ENCODE measurements around the gene NFYC. TPM values are rescaled to one million over a fixed set of nuclear protein-coding genes. Genes with fewer than 3 reads are reported as not detected.

Gene NFYC
- total RNA-seq, 2 experiments from 2014 or later: 53.6 to 85.4 TPM

GRCh38 chr1:40770296-40771070, 79.0 kb downstream of the NFYC start:
- Mint-ChIP-seq H3K27me3 (no peaks in the 10 kb centered on the region), H3K4me3 (no peak overlapping the region), H3K9me3 (ENCODE audit: low read depth) (no peaks in the 10 kb centered on the region), H3K27ac (peak overlapping the region; percentile 33), H3K36me3 (ENCODE audit: low read depth) (peaks cover 44% of the 10 kb centered on the region), H3K4me1 (peaks cover 5% of the 10 kb centered on the region)
- intact Hi-C loops (cut with DNase I, micrococcal nuclease): loop anchor here in 1 of 2 experiments (5.0 kb wide), 1 partner anchor 158 kb away; no protein-coding TSS in a partner anchor
- no peak for ATAC-seq
- CTCF ChIA-PET: interaction anchor here (1.2 to 6.2 kb wide), 5 partner anchors 15 to 160 kb away, joined by 3 to 48 read pairs (median 4); no protein-coding TSS in a partner anchor
- POLR2A ChIA-PET: no interaction called here
- DNase-seq: no peak

DNA sequence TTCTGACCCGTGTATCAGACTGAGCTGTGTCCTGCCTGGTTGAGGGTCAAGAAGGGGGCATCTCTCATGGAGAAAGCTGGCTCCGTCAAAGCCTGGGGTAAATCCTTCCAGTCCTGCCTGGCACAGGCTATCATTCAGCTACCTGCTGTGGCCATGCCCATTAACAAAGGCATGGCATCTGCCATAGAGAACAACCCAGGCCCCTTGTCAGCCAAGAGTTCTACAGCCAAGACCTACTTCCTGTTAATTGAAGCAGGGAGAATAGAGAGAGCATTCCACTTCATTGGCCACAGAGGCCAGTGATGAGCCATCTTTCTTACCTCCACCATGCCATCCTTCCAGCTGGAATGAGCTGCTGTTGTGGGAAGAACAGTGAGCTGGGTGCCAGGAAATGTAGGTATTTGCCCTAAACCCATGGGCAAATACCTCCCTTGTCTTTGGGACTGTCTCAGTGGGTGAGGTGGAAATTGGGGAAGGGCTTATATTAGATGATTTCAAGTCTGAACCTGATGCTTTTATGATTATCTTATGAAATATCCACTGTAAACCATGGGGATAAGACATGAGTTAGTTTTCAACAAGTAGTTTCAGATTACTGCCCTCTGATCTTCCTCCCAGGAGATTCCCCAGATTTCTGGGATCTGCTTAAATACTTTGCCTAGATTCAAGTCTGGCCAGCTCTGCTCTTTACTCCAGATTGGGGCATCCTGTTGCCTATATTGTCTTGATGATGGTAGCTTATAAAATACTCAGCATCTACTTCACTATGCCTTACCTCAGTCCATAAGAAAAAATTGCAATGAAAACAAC, 80.8 kb downstream of the NFYC start:
- Mint-ChIP-seq H3K9me3 (ENCODE audit: low read depth) (no peaks in the 10 kb centered on the region), H3K27me3 (no peaks in the 10 kb centered on the region), H3K36me3 (ENCODE audit: low read depth) (peaks cover 48% of the 10 kb centered on the region), H3K4me3 (no peak overlapping the region), H3K4me1 (no peaks in the 10 kb centered on the region), H3K27ac (peak overlapping the region; percentile 15)
- ChIA-PET POLR2A (no interaction called here), CTCF (interaction anchor here (0.6 to 6.2 kb wide), 18 partner anchors 8 to 240 kb away, joined by 3 to 69 read pairs (median 6); partner anchors contain the start of gene NFYC)
- DNase-seq: no peak
- intact Hi-C loops (cut with DNase I, micrococcal nuclease): loop anchor here in 1 of 2 experiments (5.0 kb wide), 1 partner anchor 160 kb away; no protein-coding TSS in a partner anchor
- no peak for ATAC-seq

DNA sequence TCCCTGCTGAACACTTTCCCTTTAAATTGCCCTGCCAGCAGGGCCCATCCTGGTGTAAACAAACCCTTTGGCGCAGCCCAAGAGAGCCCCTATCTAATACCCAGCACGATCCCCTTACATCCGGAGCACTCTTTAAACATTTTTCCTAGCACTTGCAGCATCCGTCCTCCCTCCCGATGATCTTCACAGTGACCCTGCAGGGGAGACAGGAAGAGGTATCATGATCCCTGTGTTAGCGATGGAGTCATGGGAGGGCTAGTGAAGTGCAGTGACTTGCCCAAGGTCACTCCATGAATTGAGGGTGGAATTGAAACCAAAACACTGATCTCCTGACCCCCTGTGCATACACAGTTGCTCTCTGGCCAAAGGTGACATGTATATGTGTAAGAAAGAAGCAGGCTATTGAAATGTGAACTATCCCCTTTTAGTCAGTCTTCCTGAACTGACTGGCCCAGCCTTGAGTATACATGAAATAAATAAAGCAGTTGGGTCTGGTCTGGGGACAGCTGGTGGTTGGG, 82.3 kb downstream of the NFYC start:
- POLR2A ChIA-PET: no interaction called here
- no peak overlapping the region for H3K4me3 Mint-ChIP-seq
- CTCF ChIA-PET: interaction anchor here (0.6 to 6.2 kb wide), 27 partner anchors 8 to 1228 kb away, joined by 3 to 69 read pairs (median 4); partner anchors contain the start of genes CITED4 and NFYC
- no peaks in the 10 kb centered on the region for H3K4me1 Mint-ChIP-seq
- intact Hi-C loops (cut with DNase I, micrococcal nuclease): loop anchor here (1.0 to 5.0 kb wide), 3 partner anchors 76 to 178 kb away; no protein-coding TSS in a partner anchor
- H3K27ac Mint-ChIP-seq: no peak overlapping the region
- H3K36me3 Mint-ChIP-seq (ENCODE audit: low read depth): peaks cover 44% of the 10 kb centered on the region
- H3K27me3 Mint-ChIP-seq: no peaks in the 10 kb centered on the region
- no peaks in the 10 kb centered on the region for H3K9me3 Mint-ChIP-seq (ENCODE audit: low read depth)
- peak; percentile 49 for ATAC-seq
- DNase-seq: no peak

DNA sequence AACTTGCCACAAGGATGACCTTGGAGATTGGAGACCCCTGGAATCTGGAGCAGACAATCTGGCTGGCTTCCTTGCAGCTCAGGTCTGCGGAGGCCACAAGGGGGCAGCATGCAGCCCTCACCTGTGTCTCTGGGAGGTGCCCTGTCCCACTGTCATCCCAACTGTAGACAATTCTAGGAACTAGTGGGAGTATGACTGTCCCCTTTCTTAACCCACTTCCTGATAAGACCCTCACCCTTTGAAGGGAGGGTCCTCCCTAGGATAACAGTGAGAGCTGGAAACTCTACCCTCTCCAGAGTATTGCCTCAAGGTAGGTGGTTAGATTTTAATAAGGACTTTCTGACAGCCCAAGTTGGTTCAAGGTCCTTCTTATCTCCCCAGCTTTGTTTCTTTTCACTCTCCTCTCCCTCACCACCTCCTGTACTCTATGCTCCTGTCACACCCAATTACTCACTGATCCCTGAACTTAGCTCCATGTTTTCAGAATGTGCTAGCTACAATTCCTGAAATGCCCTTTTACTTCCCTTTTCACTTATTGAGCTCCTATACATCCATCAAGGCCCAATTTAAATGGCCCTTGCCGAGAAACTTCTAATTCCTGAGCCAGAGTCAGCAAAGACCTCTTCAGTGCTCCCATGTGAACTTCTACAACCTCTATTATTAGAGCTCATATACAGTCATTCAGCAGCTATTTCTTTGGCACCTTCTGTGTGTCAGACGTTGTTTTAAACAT, 82.9 kb downstream of the NFYC start:
- no peaks in the 10 kb centered on the region for H3K27me3 Mint-ChIP-seq
- peaks cover 38% of the 10 kb centered on the region for H3K36me3 Mint-ChIP-seq (ENCODE audit: low read depth)
- no peaks in the 10 kb centered on the region for H3K4me1 Mint-ChIP-seq
- DNase-seq (peak; percentile 81), ATAC-seq (peak; percentile 68)
- intact Hi-C loops (cut with DNase I, micrococcal nuclease): loop anchor here (1.0 to 5.0 kb wide), 3 partner anchors 76 to 178 kb away; no protein-coding TSS in a partner anchor
- H3K9me3 Mint-ChIP-seq (ENCODE audit: low read depth): no peaks in the 10 kb centered on the region
- H3K4me3 Mint-ChIP-seq: no peak overlapping the region
- POLR2A ChIA-PET: no interaction called here
- no peak overlapping the region for H3K27ac Mint-ChIP-seq
- CTCF ChIA-PET: interaction anchor here (0.6 to 6.2 kb wide), 32 partner anchors 9 to 1190 kb away, joined by 3 to 69 read pairs (median 4); partner anchors contain the start of gene CITED4

DNA sequence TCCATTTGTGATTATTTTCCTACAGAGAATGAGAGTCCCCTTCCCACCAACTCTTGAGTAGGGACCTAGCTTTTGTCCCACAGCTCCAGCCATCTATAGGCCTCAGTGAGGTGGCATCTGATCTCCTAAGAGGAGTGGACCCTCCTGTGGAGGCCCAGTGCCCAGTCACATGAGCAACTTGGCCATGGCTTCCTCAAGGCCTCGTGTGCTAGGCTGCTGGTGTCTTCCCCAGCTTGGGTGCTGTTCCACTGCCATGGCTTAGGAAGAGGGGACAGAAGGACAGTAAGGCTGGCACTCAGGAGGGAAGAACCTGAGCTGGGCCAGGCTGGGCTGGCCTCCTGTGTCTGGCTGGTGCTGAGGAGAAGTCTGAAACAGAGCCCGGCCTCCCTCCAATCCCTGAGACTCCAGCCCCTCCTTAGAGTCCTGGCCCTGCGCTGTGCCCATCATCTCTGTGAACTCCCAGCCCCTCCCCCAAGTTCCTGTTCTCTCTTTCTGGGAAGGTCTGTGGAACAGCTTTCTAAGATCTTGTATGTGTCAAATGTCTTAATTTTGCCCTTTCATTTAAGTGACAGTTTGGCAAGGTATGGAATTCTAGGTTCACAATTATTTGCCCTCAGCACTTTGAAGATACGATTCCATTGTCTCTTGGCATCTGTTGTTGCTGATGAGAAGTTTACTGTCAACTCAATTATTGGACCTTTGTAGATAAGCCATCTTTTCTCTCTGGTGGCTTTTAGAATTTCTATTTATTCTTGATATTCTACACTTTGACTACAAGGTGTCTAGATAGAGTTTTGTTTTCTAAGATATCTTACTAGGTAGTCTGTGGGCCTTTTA, 85.0 kb downstream of the NFYC start:
- intact Hi-C loops (cut with DNase I, micrococcal nuclease): no loop called here
- Mint-ChIP-seq H3K36me3 (ENCODE audit: low read depth) (peaks cover 23% of the 10 kb centered on the region), H3K4me3 (no peak overlapping the region), H3K4me1 (no peaks in the 10 kb centered on the region), H3K9me3 (ENCODE audit: low read depth) (no peaks in the 10 kb centered on the region), H3K27me3 (peaks cover under 1% of the 10 kb centered on the region), H3K27ac (no peak overlapping the region)
- ATAC-seq: no peak
- CTCF ChIA-PET: interaction anchor here (0.7 to 5.8 kb wide), 7 partner anchors 11 to 176 kb away, joined by 3 to 69 read pairs (median 4); partner anchors contain the start of gene NFYC
- no peak for DNase-seq
- POLR2A ChIA-PET: interaction anchor here (0.8 kb wide), 1 partner anchor 154 kb away, joined by 6 read pairs; no protein-coding TSS in a partner anchor

DNA sequence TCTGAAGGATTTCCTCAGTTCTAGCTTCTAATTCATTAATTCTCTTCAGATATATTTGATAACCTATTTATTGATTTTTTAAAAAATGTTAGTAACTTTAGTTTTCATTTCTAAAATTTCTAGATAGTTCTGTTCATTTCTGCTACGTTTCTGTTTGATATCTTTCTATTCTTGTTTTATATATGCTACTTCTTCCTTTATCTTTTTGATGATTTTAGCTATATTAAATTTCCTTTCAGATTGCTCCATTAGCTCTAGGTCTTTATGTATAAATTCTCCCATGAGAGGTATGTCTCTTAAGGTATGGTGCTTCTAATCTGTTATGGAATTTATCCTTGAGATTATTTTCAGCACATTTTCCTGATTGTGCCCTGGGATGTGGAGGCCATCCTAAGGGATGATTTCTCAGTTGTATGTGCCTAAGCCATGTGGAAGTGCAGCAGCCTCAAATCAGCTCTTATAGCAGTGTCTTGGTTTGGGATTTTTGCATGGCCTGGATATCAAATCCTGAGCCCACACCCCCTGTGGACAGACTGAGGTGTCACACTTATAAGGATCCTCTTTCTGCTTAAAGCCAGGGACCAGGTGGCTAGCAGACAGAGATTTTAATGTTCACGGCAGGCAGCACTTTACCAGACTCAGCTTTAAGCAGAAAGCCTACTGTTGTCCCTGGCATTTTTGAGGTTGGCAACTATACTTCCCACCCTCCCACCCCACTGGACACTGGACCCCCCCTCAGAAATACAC, 85.9 kb downstream of the NFYC start:
- peaks cover 23% of the 10 kb centered on the region for H3K36me3 Mint-ChIP-seq (ENCODE audit: low read depth)
- no peaks in the 10 kb centered on the region for H3K9me3 Mint-ChIP-seq (ENCODE audit: low read depth)
- ChIA-PET POLR2A (no interaction called here), CTCF (interaction anchor here (0.7 to 5.8 kb wide), 5 partner anchors 12 to 175 kb away, joined by 3 to 69 read pairs (median 5); no protein-coding TSS in a partner anchor)
- peaks cover 7% of the 10 kb centered on the region for H3K27me3 Mint-ChIP-seq
- intact Hi-C loops (cut with DNase I, micrococcal nuclease): no loop called here
- no peak overlapping the region for H3K4me3 Mint-ChIP-seq
- H3K4me1 Mint-ChIP-seq: no peaks in the 10 kb centered on the region
- ATAC-seq (no peak), DNase-seq (no peak)
- H3K27ac Mint-ChIP-seq: no peak overlapping the region

- ChIA-PET POLR2A (no interaction called here), CTCF (no interaction called here)
- DNase-seq (no peak), ATAC-seq (no peak)
- Mint-ChIP-seq H3K27ac (no peak overlapping the region), H3K9me3 (ENCODE audit: low read depth) (no peaks in the 10 kb centered on the region), H3K27me3 (peaks cover 26% of the 10 kb centered on the region), H3K4me1 (peaks cover 6% of the 10 kb centered on the region), H3K4me3 (no peak overlapping the region), H3K36me3 (ENCODE audit: low read depth) (peaks cover 21% of the 10 kb centered on the region)
- intact Hi-C loops (cut with DNase I, micrococcal nuclease): loop anchor here in 1 of 2 experiments (10.0 kb wide), 1 partner anchor 174 kb away; no protein-coding TSS in a partner anchor
Measured at GRCh38 chr1:40780678-40781607, 89.4 kb downstream of the NFYC start.

GRCh38 chr1:40781608-40781971, 90.1 kb downstream of the NFYC start:
- ATAC-seq (no peak), DNase-seq (no peak)
- Mint-ChIP-seq H3K27ac (peak overlapping the region; percentile 33), H3K27me3 (peaks cover 26% of the 10 kb centered on the region), H3K4me3 (no peak overlapping the region), H3K36me3 (ENCODE audit: low read depth) (peaks cover 14% of the 10 kb centered on the region), H3K9me3 (ENCODE audit: low read depth) (no peaks in the 10 kb centered on the region), H3K4me1 (peaks cover 6% of the 10 kb centered on the region)
- intact Hi-C loops (cut with DNase I, micrococcal nuclease): loop anchor here in 1 of 2 experiments (10.0 kb wide), 1 partner anchor 173 kb away; no protein-coding TSS in a partner anchor
- ChIA-PET POLR2A (no interaction called here), CTCF (interaction anchor here (0.7 to 0.8 kb wide), 2 partner anchors 28 to 742 kb away, joined by 4 to 5 read pairs; no protein-coding TSS in a partner anchor)

Measured in activated CD4-positive, alpha-beta T cell treated with anti-CD3 and anti-CD28 coated beads for 36 hours (primary cell).